MM.1S (cell line): Measurements from ENCODE around the gene CYP17A1.

Experiments
- CTCF ChIP-seq: fragments of 300-600 bp; sonication (generic); IDR thresholded peaks from 2 replicates; pipeline ENCODE4 v1.5.1; 2016; ENCODE audit warnings: antibody characterized with exemption, low read length, mixed read lengths
- EZH2 ChIP-seq: fragments of 300-600 bp; sonication (generic); optimal IDR thresholded peaks from 2 replicates; pipeline ENCODE3; 2017; ENCODE audit warnings: low read depth, mild to moderate bottlenecking, antibody characterized with exemption, low read length, mixed read lengths
- EZH2phosphoT487 ChIP-seq: fragments of 300-600 bp; sonication (generic); IDR thresholded peaks from 2 replicates; pipeline ENCODE4 v1.6.1; 2018; ENCODE audit warnings: antibody characterized with exemption, low read length

GRCh38 chr10:102817175-102817574 lies 20.0 kb downstream of the CYP17A1 start:
- TF ChIP-seq CTCF, result no peak
- no peak for TF ChIP-seq EZH2
- no peak for TF ChIP-seq EZH2phosphoT487
